ENCODE results near the gene IL4R. TPM values are rescaled to one million over a fixed set of nuclear protein-coding genes. Genes with fewer than 3 reads are reported as not detected.

Gene IL4R
- total and polyA plus RNA-seq, 2 experiments from 2014 or later: 6.4 to 17.6 TPM

DNA sequence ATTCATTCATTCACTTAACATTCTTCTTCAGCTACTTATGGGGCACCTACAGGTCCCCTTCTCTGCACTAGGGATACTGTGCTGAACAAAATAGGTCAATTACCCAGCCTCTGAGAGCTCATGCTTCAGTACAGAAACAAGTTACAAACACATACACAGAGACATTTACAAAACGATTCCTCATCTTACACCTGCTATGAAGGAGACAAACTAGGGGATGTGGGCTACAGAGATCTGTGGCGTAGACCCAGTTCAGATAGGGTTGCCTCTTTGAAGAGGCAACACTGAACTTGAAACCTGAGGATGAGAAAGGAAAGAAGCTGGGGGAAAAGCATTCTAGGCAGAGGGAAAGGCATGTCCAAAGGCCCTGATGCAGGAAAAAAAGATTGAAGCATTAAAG is 93.4 kb downstream of the IL4R start:
- peaks cover 3% of the 10 kb centered on the region for H3K27me3 Mint-ChIP-seq (ENCODE audit: insufficient read depth, low read depth, poor library complexity)
- Histone ChIP-seq H2AFZ (0 out of 2 replicates have a peak overlapping the region, but pooled peaks have one; percentile 59), H3K9me2 (ENCODE audit: insufficient read depth) (no peaks in the 10 kb centered on the region), H3K4me2 (no peak overlapping the region), H3K4me1 (ENCODE audit: insufficient read depth) (peaks cover 6% of the 10 kb centered on the region; the same call in 1 of the 2 replicates), H3K36me3 (ENCODE audit: insufficient read depth) (no peaks in the 10 kb centered on the region), H3K27me3 (ENCODE audit: insufficient read depth) (no peaks in the 10 kb centered on the region), H3K4me3 (no peak overlapping the region), H3K27ac (ENCODE audit: low read depth) (no peak overlapping the region), H3F3A (replicated peaks; ENCODE audit: low read depth) (no peaks in the 10 kb centered on the region), H4K20me1 (replicated peaks; ENCODE audit: insufficient read depth) (no peaks in the 10 kb centered on the region), H3K79me2 (replicated peaks; ENCODE audit: insufficient read depth) (no peaks in the 10 kb centered on the region)
- DNase-seq (ENCODE audit: low spot score): no peak
- H3K9me3 Mint-ChIP-seq: no peaks in the 10 kb centered on the region
- TF ChIP-seq, protein P1, sequence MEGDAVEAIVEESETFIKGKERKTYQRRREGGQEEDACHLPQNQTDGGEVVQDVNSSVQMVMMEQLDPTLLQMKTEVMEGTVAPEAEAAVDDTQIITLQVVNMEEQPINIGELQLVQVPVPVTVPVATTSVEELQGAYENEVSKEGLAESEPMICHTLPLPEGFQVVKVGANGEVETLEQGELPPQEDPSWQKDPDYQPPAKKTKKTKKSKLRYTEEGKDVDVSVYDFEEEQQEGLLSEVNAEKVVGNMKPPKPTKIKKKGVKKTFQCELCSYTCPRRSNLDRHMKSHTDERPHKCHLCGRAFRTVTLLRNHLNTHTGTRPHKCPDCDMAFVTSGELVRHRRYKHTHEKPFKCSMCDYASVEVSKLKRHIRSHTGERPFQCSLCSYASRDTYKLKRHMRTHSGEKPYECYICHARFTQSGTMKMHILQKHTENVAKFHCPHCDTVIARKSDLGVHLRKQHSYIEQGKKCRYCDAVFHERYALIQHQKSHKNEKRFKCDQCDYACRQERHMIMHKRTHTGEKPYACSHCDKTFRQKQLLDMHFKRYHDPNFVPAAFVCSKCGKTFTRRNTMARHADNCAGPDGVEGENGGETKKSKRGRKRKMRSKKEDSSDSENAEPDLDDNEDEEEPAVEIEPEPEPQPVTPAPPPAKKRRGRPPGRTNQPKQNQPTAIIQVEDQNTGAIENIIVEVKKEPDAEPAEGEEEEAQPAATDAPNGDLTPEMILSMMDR (conservative IDR thresholded peaks at IDR 0.05; ENCODE audit: low read depth in 2 of 2): no peak
- no peak for TF ChIP-seq EZH2 (IDR thresholded peaks at IDR 0.05; ENCODE audit: low read depth, unreplicated experiment)
- TF ChIP-seq EZH2phosphoT487 (IDR thresholded peaks at IDR 0.05; ENCODE audit: unreplicated experiment): no peak
- no peak for TF ChIP-seq STAT1 (IDR thresholded peaks at IDR 0.05; ENCODE audit: unreplicated experiment)
- TF ChIP-seq, protein P2, sequence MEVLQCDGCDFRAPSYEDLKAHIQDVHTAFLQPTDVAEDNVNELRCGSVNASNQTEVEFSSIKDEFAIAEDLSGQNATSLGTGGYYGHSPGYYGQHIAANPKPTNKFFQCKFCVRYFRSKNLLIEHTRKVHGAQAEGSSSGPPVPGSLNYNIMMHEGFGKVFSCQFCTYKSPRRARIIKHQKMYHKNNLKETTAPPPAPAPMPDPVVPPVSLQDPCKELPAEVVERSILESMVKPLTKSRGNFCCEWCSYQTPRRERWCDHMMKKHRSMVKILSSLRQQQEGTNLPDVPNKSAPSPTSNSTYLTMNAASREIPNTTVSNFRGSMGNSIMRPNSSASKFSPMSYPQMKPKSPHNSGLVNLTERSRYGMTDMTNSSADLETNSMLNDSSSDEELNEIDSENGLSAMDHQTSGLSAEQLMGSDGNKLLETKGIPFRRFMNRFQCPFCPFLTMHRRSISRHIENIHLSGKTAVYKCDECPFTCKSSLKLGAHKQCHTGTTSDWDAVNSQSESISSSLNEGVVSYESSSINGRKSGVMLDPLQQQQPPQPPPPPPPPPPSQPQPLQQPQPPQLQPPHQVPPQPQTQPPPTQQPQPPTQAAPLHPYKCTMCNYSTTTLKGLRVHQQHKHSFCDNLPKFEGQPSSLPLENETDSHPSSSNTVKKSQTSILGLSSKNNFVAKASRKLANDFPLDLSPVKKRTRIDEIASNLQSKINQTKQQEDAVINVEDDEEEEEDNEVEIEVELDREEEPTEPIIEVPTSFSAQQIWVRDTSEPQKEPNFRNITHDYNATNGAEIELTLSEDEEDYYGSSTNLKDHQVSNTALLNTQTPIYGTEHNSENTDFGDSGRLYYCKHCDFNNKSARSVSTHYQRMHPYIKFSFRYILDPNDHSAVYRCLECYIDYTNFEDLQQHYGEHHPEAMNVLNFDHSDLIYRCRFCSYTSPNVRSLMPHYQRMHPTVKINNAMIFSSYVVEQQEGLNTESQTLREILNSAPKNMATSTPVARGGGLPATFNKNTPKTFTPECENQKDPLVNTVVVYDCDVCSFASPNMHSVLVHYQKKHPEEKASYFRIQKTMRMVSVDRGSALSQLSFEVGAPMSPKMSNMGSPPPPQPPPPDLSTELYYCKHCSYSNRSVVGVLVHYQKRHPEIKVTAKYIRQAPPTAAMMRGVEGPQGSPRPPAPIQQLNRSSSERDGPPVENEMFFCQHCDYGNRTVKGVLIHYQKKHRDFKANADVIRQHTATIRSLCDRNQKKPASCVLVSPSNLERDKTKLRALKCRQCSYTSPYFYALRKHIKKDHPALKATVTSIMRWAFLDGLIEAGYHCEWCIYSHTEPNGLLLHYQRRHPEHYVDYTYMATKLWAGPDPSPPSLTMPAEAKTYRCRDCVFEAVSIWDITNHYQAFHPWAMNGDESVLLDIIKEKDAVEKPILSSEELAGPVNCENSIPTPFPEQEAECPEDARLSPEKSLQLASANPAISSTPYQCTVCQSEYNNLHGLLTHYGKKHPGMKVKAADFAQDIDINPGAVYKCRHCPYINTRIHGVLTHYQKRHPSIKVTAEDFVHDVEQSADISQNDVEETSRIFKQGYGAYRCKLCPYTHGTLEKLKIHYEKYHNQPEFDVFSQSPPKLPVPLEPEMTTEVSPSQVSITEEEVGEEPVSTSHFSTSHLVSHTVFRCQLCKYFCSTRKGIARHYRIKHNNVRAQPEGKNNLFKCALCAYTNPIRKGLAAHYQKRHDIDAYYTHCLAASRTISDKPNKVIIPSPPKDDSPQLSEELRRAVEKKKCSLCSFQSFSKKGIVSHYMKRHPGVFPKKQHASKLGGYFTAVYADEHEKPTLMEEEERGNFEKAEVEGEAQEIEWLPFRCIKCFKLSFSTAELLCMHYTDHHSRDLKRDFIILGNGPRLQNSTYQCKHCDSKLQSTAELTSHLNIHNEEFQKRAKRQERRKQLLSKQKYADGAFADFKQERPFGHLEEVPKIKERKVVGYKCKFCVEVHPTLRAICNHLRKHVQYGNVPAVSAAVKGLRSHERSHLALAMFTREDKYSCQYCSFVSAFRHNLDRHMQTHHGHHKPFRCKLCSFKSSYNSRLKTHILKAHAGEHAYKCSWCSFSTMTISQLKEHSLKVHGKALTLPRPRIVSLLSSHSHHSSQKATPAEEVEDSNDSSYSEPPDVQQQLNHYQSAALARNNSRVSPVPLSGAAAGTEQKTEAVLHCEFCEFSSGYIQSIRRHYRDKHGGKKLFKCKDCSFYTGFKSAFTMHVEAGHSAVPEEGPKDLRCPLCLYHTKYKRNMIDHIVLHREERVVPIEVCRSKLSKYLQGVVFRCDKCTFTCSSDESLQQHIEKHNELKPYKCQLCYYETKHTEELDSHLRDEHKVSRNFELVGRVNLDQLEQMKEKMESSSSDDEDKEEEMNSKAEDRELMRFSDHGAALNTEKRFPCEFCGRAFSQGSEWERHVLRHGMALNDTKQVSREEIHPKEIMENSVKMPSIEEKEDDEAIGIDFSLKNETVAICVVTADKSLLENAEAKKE (CRISPR knock-in tag; IDR thresholded peaks at IDR 0.05): no peak
- TF ChIP-seq POLR2AphosphoS5 (IDR thresholded peaks at IDR 0.05; ENCODE audit: low read depth): no peak
- TF ChIP-seq, protein P3, sequence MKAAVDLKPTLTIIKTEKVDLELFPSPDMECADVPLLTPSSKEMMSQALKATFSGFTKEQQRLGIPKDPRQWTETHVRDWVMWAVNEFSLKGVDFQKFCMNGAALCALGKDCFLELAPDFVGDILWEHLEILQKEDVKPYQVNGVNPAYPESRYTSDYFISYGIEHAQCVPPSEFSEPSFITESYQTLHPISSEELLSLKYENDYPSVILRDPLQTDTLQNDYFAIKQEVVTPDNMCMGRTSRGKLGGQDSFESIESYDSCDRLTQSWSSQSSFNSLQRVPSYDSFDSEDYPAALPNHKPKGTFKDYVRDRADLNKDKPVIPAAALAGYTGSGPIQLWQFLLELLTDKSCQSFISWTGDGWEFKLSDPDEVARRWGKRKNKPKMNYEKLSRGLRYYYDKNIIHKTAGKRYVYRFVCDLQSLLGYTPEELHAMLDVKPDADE (IDR thresholded peaks at IDR 0.05): no peak
- TF ChIP-seq, protein P4, sequence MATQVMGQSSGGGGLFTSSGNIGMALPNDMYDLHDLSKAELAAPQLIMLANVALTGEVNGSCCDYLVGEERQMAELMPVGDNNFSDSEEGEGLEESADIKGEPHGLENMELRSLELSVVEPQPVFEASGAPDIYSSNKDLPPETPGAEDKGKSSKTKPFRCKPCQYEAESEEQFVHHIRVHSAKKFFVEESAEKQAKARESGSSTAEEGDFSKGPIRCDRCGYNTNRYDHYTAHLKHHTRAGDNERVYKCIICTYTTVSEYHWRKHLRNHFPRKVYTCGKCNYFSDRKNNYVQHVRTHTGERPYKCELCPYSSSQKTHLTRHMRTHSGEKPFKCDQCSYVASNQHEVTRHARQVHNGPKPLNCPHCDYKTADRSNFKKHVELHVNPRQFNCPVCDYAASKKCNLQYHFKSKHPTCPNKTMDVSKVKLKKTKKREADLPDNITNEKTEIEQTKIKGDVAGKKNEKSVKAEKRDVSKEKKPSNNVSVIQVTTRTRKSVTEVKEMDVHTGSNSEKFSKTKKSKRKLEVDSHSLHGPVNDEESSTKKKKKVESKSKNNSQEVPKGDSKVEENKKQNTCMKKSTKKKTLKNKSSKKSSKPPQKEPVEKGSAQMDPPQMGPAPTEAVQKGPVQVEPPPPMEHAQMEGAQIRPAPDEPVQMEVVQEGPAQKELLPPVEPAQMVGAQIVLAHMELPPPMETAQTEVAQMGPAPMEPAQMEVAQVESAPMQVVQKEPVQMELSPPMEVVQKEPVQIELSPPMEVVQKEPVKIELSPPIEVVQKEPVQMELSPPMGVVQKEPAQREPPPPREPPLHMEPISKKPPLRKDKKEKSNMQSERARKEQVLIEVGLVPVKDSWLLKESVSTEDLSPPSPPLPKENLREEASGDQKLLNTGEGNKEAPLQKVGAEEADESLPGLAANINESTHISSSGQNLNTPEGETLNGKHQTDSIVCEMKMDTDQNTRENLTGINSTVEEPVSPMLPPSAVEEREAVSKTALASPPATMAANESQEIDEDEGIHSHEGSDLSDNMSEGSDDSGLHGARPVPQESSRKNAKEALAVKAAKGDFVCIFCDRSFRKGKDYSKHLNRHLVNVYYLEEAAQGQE (IDR thresholded peaks at IDR 0.05; ENCODE audit: unreplicated experiment): no peak
- TF ChIP-seq CREB1 (CRISPR knock-in tag; IDR thresholded peaks at IDR 0.05; ENCODE audit: low read depth): no peak
- TF ChIP-seq JUNB (IDR thresholded peaks at IDR 0.05; ENCODE audit: unreplicated experiment): no peak
- no peak for TF ChIP-seq ZNF331 (CRISPR knock-in tag; IDR thresholded peaks at IDR 0.05; ENCODE audit: low read depth)
- no peak for TF ChIP-seq ZNF114 (CRISPR knock-in tag; IDR thresholded peaks at IDR 0.05)
- no peak for ATAC-seq
- peaks cover 17% of the 10 kb centered on the region; the same call in 2 of the 3 replicates for H3K4me1 Mint-ChIP-seq
- no peaks in the 10 kb centered on the region; the same call in 2 of the 3 replicates for H3K36me3 Mint-ChIP-seq (ENCODE audit: low read depth)
- no peak overlapping the region for H3K27ac Mint-ChIP-seq
- H3K4me3 Mint-ChIP-seq: no peak overlapping the region

Measured in GM23338 (cell line).